ENCODE measurements around the gene BRPF3. TPM values are rescaled to one million over a fixed set of nuclear protein-coding genes. Genes with fewer than 3 reads are reported as not detected.

Gene BRPF3
- total RNA-seq, 1 experiment from 2014 or later: 49.6 TPM

DNA sequence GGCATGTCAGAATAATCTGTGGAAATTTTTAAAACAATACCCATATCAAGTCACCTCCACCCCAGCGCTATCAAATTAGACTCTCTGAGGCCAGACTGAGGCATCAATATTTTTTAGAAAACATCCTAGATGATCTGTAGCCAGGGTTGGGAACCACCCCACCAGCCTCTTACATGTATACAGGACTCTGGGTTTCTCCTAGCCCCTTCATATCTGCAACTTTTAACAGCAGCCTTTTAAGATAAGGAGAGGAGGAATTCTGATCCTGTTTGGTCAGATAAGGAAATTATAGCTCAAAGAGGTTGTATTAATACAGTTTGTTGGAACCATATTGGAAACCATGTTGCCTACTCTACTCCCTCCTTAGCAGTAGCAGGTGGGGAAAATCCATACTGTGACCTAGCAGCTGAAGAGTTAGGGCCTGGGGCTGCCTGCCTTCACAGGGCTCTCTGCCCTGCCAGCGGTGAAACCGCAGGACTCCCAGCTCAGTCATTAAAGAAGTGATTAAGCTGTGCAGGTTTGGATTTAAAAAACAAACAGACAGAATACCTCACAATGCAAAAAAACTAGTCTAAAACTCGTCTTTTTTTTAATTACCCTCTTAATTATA lies 30.0 kb downstream of the BRPF3 start:
- Histone ChIP-seq H3K4me3 (ENCODE audit: low read depth in 2 of 2, low read length in 2 of 2) (no peak overlapping the region), H3K36me3 (ENCODE audit: control insufficient read depth, insufficient read depth, low read length) (peaks cover 29% of the 10 kb centered on the region), H3K4me1 (ENCODE audit: control insufficient read depth, insufficient read depth, low read length) (no peaks in the 10 kb centered on the region), H3K27me3 (ENCODE audit: control insufficient read depth, insufficient read depth, low read length) (no peaks in the 10 kb centered on the region), H3K9me3 (ENCODE audit: control insufficient read depth, insufficient read depth, low read depth, low read length) (no peaks in the 10 kb centered on the region), H3K27ac (ENCODE audit: low read length) (no peak overlapping the region)
- ATAC-seq (no peak), DNase-seq (ENCODE audit: low read depth, low spot score) (no peak)
- in situ Hi-C loops (cut with HindIII; ENCODE audit: low pct_unique_long_range_greater_than_20kb, low sequenced_read_pairs): no loop called here
- ChIA-PET POLR2A (no interaction called here), CTCF (no interaction called here)
- BruUV-seq (replicated peaks): no TSS peak
- intact Hi-C loops (cut with micrococcal nuclease; ENCODE audit: unreplicated experiment): no loop called here
- TF ChIP-seq SIN3A (IDR thresholded peaks at IDR 0.05; ENCODE audit: borderline replicate concordance, insufficient read depth, low read depth, low read length) (no peak), REST (IDR thresholded peaks at IDR 0.05; ENCODE audit: insufficient read depth in 1 of 2, low read depth in 2 of 2, low read length in 1 of 2) (no peak), POLR2AphosphoS5 (IDR thresholded peaks at IDR 0.05; ENCODE audit: low read depth, low read length) (no peak), TCF7L2 (IDR thresholded peaks at IDR 0.05; ENCODE audit: low read depth, low read length) (no peak)
- TF ChIP-seq, protein P1, sequence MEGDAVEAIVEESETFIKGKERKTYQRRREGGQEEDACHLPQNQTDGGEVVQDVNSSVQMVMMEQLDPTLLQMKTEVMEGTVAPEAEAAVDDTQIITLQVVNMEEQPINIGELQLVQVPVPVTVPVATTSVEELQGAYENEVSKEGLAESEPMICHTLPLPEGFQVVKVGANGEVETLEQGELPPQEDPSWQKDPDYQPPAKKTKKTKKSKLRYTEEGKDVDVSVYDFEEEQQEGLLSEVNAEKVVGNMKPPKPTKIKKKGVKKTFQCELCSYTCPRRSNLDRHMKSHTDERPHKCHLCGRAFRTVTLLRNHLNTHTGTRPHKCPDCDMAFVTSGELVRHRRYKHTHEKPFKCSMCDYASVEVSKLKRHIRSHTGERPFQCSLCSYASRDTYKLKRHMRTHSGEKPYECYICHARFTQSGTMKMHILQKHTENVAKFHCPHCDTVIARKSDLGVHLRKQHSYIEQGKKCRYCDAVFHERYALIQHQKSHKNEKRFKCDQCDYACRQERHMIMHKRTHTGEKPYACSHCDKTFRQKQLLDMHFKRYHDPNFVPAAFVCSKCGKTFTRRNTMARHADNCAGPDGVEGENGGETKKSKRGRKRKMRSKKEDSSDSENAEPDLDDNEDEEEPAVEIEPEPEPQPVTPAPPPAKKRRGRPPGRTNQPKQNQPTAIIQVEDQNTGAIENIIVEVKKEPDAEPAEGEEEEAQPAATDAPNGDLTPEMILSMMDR (IDR thresholded peaks at IDR 0.05): no peak

- Histone ChIP-seq H3K9me3 (ENCODE audit: control insufficient read depth, insufficient read depth, low read depth, low read length) (no peaks in the 10 kb centered on the region), H3K36me3 (ENCODE audit: control insufficient read depth, insufficient read depth, low read length) (peaks cover 24% of the 10 kb centered on the region), H3K4me3 (ENCODE audit: low read depth in 2 of 2, low read length in 2 of 2) (no peak overlapping the region), H3K27ac (ENCODE audit: low read length) (no peak overlapping the region), H3K4me1 (ENCODE audit: control insufficient read depth, insufficient read depth, low read length) (no peaks in the 10 kb centered on the region), H3K27me3 (ENCODE audit: control insufficient read depth, insufficient read depth, low read length) (no peaks in the 10 kb centered on the region)
- ChIA-PET CTCF (no interaction called here), POLR2A (no interaction called here)
- in situ Hi-C loops (cut with HindIII; ENCODE audit: low pct_unique_long_range_greater_than_20kb, low sequenced_read_pairs): no loop called here
- no peak for TF ChIP-seq POLR2AphosphoS5 (IDR thresholded peaks at IDR 0.05; ENCODE audit: low read depth, low read length)
- TF ChIP-seq, protein P1 (IDR thresholded peaks at IDR 0.05): no peak
- no peak for TF ChIP-seq SIN3A (IDR thresholded peaks at IDR 0.05; ENCODE audit: borderline replicate concordance, insufficient read depth, low read depth, low read length)
- no peak for TF ChIP-seq REST (IDR thresholded peaks at IDR 0.05; ENCODE audit: insufficient read depth in 1 of 2, low read depth in 2 of 2, low read length in 1 of 2)
- TF ChIP-seq TCF7L2 (IDR thresholded peaks at IDR 0.05; ENCODE audit: low read depth, low read length): no peak
- no peak for DNase-seq (ENCODE audit: low read depth, low spot score)
- no TSS peak for BruUV-seq (replicated peaks)
- intact Hi-C loops (cut with micrococcal nuclease; ENCODE audit: unreplicated experiment): no loop called here
- no peak for ATAC-seq
Measured at GRCh38 chr6:36227379-36228228, 31.1 kb downstream of the BRPF3 start.

Measured in Panc1 (cell line).